Fibroblast of villous mesenchyme (primary cell): ENCODE data around the gene MICAL3. TPM values are rescaled to one million over a fixed set of nuclear protein-coding genes. Genes with fewer than 3 reads are reported as not detected.

ENCODE experiments used
- DNase-seq: peaks from one replicate; pipeline ENCODE4 v3.0.0-alpha.2; 2010; ENCODE audit warnings: low read depth
- H3K4me3 ChIP-seq: 2 replicates; pipeline ENCODE4 v1.5.1; 2011; ENCODE audit warnings: low read depth, mild to moderate bottlenecking, low read length
- total RNA-seq: library from RNA; depleted of rRNA; stranded (reverse); fragments of >200 nt; gene quantifications from 2 replicates; pipeline ENCODE4 v1.2.3, GENCODE V29; 2012
- TF ChIP-seq, protein P1 (sequence below): IDR thresholded peaks from 2 replicates; pipeline ENCODE4 v1.5.1; 2012; ENCODE audit warnings: low read depth, mild to moderate bottlenecking, low read length; ENCODE audit not compliant: insufficient read depth

Gene MICAL3
- total RNA-seq, 1 donor: 39.7 TPM

DNA sequence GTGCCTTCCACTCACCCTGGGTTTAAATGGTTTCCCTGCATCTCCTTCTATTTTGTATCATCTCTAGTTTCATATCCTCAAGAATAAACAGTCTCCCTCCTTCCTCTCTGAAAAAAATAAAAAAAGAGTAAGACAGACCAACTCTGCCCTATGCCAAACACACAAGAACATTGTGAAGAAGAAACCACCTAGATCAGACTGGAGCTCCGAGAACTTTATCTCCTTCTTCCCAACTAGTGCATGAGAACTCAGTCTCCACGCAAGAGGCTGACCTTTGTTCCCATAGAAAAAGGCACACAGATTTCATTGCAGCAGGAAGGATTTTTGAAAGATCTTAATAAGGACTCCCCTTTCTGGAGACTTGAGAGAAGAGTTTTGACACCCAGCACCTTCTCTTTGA, 44.7 kb upstream of the MICAL3 start:
- DNase-seq: no peak
- no peak overlapping the region for H3K4me3 ChIP-seq
- TF ChIP-seq, protein P1, sequence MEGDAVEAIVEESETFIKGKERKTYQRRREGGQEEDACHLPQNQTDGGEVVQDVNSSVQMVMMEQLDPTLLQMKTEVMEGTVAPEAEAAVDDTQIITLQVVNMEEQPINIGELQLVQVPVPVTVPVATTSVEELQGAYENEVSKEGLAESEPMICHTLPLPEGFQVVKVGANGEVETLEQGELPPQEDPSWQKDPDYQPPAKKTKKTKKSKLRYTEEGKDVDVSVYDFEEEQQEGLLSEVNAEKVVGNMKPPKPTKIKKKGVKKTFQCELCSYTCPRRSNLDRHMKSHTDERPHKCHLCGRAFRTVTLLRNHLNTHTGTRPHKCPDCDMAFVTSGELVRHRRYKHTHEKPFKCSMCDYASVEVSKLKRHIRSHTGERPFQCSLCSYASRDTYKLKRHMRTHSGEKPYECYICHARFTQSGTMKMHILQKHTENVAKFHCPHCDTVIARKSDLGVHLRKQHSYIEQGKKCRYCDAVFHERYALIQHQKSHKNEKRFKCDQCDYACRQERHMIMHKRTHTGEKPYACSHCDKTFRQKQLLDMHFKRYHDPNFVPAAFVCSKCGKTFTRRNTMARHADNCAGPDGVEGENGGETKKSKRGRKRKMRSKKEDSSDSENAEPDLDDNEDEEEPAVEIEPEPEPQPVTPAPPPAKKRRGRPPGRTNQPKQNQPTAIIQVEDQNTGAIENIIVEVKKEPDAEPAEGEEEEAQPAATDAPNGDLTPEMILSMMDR: no peak

DNA sequence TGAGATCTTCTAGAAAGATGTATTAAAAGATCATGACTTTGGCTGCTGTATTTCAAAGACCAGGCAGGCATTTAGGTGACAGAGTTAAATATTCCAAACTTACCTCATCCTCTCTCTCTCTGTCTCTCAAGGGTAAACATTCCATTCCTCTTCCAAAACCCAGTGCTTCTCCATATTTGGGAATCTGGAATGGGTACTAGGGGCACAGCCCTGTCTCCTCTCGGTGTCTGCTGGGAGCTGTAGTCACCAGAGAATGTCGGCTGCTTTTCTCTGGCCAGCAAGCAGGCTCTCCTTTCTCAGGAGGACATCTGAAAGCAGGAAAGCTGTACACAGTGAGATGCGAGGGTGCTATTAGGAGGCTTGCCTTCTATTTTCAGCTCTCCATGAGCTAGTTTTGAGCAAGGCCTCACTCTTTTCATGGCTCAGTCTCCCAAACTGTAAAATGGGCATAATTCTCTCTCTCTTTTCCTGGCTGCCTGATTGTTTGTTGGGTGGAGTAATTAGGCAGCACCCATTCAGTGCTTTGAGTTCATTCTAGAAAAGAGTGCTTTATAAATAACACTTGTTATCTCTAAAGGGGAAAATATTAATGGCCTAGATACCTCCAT, 44.1 kb upstream of the MICAL3 start:
- no peak for DNase-seq
- TF ChIP-seq, protein P1: no peak
- H3K4me3 ChIP-seq: no peak overlapping the region

DNA sequence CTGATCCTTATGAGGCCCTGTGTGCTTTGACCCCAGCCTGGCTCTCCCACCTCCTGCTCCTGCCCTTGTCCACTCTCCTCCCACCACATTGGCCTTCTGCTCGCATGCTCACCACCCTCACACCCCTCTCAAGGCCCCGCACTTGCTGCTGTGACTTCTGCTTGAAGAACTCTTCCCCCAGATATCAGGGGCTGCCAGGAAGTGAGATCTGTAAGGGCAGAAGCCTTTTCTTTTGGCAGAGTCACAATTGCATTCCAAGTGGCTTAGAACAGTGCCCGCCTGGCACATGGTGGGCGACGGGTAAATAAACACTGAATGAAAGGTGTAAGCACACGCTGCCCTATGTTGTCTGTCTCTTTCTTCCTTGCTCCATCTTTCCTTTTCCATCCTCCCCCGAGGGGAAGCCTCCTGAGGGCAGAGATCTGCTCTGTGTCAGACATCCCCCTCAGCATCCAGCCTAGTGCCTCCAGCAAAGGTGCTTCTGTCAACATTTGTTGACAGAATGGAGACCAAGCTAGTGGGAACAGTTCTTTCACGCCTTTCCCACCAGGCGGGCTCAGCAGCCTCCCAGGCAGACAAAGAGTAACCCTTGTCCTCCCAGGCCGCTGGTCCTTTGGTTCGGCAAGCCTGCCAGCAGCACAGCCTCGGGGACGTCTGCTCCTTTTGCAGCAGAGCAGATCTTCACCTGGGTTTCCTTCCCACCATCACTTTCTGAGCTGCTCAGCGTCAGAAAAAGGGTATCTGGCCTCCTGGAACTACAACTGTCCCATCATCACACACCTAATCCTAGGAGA, 43.4 kb upstream of the MICAL3 start:
- H3K4me3 ChIP-seq: no peak overlapping the region
- TF ChIP-seq, protein P1: no peak
- no peak for DNase-seq

DNA sequence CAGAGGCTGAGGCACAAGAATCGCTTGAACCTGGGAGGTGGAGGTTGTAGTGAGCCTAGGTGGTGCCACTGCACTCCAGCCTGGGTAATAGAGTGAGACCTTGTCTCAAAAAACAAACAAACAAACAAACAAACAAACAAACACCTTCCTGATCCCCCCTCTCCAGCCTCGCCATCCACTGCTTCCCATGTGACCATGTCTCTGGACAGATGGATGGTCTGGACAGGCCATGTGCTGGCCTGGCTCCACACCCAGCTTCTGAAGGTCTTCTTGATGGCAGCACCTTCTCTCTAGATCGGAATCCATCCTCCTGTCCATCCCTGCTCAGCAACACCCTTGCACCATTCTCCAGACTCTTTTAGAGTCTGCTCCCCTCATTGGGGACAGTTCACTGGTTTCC, 42.8 kb upstream of the MICAL3 start:
- H3K4me3 ChIP-seq: no peak overlapping the region
- no peak for DNase-seq
- TF ChIP-seq, protein P1: no peak

DNA sequence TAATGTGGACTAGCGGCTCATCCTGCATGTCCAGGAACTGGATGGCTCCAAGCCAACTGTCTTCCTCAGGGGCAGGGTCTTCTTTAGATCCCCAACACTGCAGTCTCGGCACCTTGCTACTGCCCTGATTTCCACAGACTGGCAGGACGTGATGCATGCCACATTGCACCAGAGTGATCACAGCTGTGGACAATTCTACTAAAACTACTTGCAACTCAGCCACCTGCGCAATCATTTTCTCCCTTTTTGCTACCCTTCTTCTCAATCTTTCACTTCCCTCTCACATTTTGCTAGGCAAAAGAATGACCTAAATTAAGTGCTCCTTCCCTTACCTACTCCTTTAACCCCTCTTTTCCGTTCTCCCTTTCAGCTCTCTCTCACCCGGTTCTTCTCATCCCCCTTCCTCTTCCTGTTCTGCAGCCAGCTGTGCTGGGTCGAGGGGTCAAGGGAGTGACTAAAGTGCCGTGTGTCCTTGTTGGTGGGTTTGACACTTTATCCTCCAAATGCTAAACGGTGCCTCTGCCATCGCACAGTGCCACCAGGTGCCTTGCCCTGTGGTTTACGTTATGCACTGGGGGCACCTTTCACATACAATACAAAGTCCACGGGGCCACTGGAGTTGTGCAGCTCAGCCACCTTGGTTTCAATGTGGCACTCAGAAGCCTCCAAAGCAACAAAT, 42.0 kb upstream of the MICAL3 start:
- no peak for DNase-seq
- TF ChIP-seq, protein P1: no peak
- H3K4me3 ChIP-seq: no peak overlapping the region

DNA sequence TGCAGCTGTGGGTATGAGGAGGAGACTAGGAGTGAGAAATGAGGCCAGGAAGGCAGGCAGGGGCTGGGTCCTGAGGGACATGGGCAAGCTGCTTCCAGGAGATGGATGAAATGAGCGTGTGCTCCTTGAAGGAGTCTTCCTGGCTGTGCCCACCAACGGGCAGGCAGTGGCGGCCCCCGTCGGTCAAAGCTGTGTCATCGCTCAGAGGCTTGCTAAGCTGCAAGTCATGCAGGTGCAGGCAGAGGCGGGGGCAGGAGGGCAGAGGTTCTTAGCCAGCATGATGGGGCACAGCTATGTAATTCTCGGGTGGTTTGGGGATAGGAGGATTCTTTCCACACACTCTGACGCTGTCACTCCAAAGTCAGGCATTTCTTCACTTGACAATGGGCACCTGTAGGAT, 40.9 kb upstream of the MICAL3 start:
- TF ChIP-seq, protein P1: no peak
- no peak overlapping the region for H3K4me3 ChIP-seq
- DNase-seq: no peak
